OCI-LY1 (cell line): ENCODE measurements around the gene MICAL1.

Experiments used
- H2AFZ ChIP-seq: fragments of 200-600 bp; sonication (generic), shearing (Covaris generic); 2 replicates; pipeline ENCODE4 v1.6.0; 2014; ENCODE audit warnings: antibody characterized with exemption, mild to moderate bottlenecking, low read length
- H3F3A ChIP-seq: fragments of 200-600 bp; sonication (generic), shearing (Covaris generic); 2 replicates; pipeline ENCODE4 v1.6.0; 2014; ENCODE audit warnings: mild to moderate bottlenecking, antibody characterized with exemption, low read length, moderate library complexity; ENCODE audit not compliant: insufficient read depth
- H3K27ac ChIP-seq: fragments of 200-600 bp; sonication (generic); 2 replicates; pipeline ENCODE4 v1.5.1; 2014; ENCODE audit warnings: low read length, mixed run types, mild to moderate bottlenecking, low read depth; ENCODE audit not compliant: poor library complexity, severe bottlenecking
- H3K27me3 ChIP-seq: fragments of 200-600 bp; sonication (generic); 2 replicates; pipeline ENCODE4 v1.6.0; 2014; ENCODE audit warnings: antibody characterized with exemption, mild to moderate bottlenecking, low read length, moderate library complexity; ENCODE audit not compliant: insufficient read depth
- H3K36me3 ChIP-seq: fragments of 200-600 bp; sonication (generic); 2 replicates; pipeline ENCODE4 v1.6.1; 2014; ENCODE audit warnings: mild to moderate bottlenecking, antibody characterized with exemption, low read length, moderate library complexity, mixed read lengths; ENCODE audit not compliant: insufficient read depth
- H3K4me1 ChIP-seq: fragments of 200-600 bp; sonication (generic); 2 replicates; pipeline ENCODE4 v1.5.1; 2014; ENCODE audit warnings: mild to moderate bottlenecking, low read length, moderate library complexity; ENCODE audit not compliant: insufficient read depth, severe bottlenecking
- H3K4me2 ChIP-seq: fragments of 200-600 bp; sonication (generic), shearing (Covaris generic); 2 replicates; pipeline ENCODE4 v1.6.1; 2014; ENCODE audit warnings: low read length
- H3K4me3 ChIP-seq: fragments of 200-600 bp; sonication (generic); 2 replicates; pipeline ENCODE4 v1.5.1; 2014; ENCODE audit warnings: low read length, low read depth, mild to moderate bottlenecking, mixed read lengths; ENCODE audit not compliant: poor library complexity, severe bottlenecking
- H3K79me2 ChIP-seq: fragments of 200-600 bp; shearing (Covaris generic); 2 replicates; pipeline ENCODE4 v1.6.1; 2016; ENCODE audit warnings: mixed run types, low read length, mixed read lengths; ENCODE audit not compliant: insufficient read depth
- H3K9ac ChIP-seq: fragments of 200-600 bp; sonication (generic), shearing (Covaris generic); 2 replicates; pipeline ENCODE4 v1.6.1; 2014; ENCODE audit warnings: mild to moderate bottlenecking, low read length, mixed read lengths
- H3K9me2 ChIP-seq: fragments of 200-600 bp; sonication (generic), shearing (Covaris generic); 2 replicates; pipeline ENCODE4 v1.6.1; 2014; ENCODE audit warnings: low read depth, mild to moderate bottlenecking, low read length, mixed read lengths
- H3K9me3 ChIP-seq: fragments of 200-600 bp; shearing (Covaris generic); 2 replicates; pipeline ENCODE4 v1.6.1; 2014; ENCODE audit warnings: low read length, mixed read lengths
- H4K20me1 ChIP-seq: fragments of 200-600 bp; sonication (generic), shearing (Covaris generic); 2 replicates; pipeline ENCODE4 v1.6.0; 2016; ENCODE audit warnings: mild to moderate bottlenecking, low read length; ENCODE audit not compliant: insufficient read depth
- CTCF ChIP-seq: fragments of 200-600 bp; sonication (generic), shearing (Covaris generic); IDR thresholded peaks from 2 replicates; pipeline ENCODE4 v1.5.1; 2017; ENCODE audit warnings: mild to moderate bottlenecking, antibody characterized with exemption, low read length, moderate library complexity, mixed read lengths
- EZH2 ChIP-seq: fragments of 200-600 bp; sonication (generic), shearing (Covaris generic); IDR thresholded peaks from 2 replicates; pipeline ENCODE4 v1.8.0; 2017; ENCODE audit warnings: borderline replicate concordance, mixed run types, mild to moderate bottlenecking, antibody characterized with exemption, low read length, moderate library complexity, mixed read lengths

Gene MICAL1

GRCh38 chr6:109434456-109434855 lies 21.1 kb downstream of the MICAL1 start:
- no peaks in the 10 kb centered on the region for H3K27me3 ChIP-seq
- H3K4me1 ChIP-seq, result no peaks in the 10 kb centered on the region
- no peak overlapping the region for H3K9ac ChIP-seq
- no peaks in the 10 kb centered on the region for H3K36me3 ChIP-seq
- TF ChIP-seq CTCF (no peak), EZH2 (no peak)
- H3K4me3 ChIP-seq, result no peak overlapping the region
- H3K4me2 ChIP-seq, result no peak overlapping the region
- no peak overlapping the region for H3K27ac ChIP-seq
- H2AFZ ChIP-seq, result no peak overlapping the region
- H3F3A ChIP-seq, result no peaks in the 10 kb centered on the region
- H3K9me2 ChIP-seq, result no peaks in the 10 kb centered on the region
- no peaks in the 10 kb centered on the region for H3K9me3 ChIP-seq
- no peaks in the 10 kb centered on the region for H3K79me2 ChIP-seq
- no peaks in the 10 kb centered on the region for H4K20me1 ChIP-seq

DNA sequence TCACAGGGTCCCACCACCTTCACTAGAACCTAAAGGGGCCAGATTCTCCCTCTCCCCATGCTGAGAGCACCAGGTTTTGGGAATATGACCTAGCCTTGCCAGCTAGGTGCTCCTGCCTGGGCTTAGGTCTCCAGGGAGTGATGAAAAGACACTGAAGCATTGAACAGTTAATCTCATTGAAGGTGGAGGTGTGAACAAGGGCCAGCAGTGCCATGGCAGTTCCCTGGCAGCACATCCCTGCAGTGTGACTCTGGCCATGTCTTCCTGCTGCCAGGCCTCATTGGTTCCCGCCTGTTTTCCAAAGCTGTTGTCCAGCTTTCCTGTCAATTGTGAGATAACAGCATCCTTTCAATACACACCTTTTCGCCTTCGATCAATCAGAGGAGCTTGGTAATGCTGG lies 26.1 kb downstream of the MICAL1 start:
- H4K20me1 ChIP-seq, result no peaks in the 10 kb centered on the region
- no peak overlapping the region for H2AFZ ChIP-seq
- H3K9me3 ChIP-seq, result no peaks in the 10 kb centered on the region
- no peaks in the 10 kb centered on the region for H3K27me3 ChIP-seq
- no peaks in the 10 kb centered on the region for H3K9me2 ChIP-seq
- no peak overlapping the region for H3K27ac ChIP-seq
- no peaks in the 10 kb centered on the region for H3K36me3 ChIP-seq
- no peak for TF ChIP-seq EZH2
- no peaks in the 10 kb centered on the region for H3F3A ChIP-seq
- H3K9ac ChIP-seq, result no peak overlapping the region
- H3K4me3 ChIP-seq, result no peak overlapping the region
- H3K79me2 ChIP-seq, result no peaks in the 10 kb centered on the region
- no peaks in the 10 kb centered on the region for H3K4me1 ChIP-seq
- no peak overlapping the region for H3K4me2 ChIP-seq

DNA sequence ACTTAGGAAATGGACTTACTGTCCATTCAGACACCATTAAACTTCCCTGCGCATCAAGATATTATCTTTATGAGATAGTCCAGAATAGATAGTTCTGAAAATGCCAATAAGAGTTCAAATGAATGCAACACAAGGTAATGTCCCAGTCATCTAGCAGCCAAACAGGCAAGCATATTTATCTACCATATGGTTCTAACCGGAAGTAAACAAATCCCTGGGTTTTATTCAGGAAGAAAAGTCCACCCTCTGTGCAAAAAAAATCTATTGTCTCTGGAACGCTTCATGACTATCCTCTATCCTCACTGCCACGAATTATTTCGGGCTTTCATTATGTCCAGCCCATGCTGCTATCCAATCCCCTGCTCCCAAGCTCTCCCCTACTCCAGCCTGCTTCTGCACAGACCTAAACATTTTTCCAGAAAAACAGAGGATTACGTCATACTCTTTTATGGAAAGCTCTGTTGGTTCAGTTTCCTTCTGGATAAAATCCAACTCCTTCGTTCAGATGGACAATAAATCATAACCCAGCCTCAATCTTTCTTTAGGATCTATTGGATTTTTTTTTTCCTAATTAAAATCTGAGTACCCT lies 26.6 kb downstream of the MICAL1 start:
- Histone ChIP-seq H3K27ac (no peak overlapping the region), H3K36me3 (no peaks in the 10 kb centered on the region), H3K9ac (no peak overlapping the region), H3K79me2 (no peaks in the 10 kb centered on the region), H3K9me2 (no peaks in the 10 kb centered on the region), H4K20me1 (no peaks in the 10 kb centered on the region), H3K4me3 (no peak overlapping the region), H2AFZ (no peak overlapping the region), H3K4me1 (no peaks in the 10 kb centered on the region), H3F3A (no peaks in the 10 kb centered on the region), H3K4me2 (no peak overlapping the region), H3K27me3 (no peaks in the 10 kb centered on the region), H3K9me3 (no peaks in the 10 kb centered on the region)
- TF ChIP-seq CTCF, result no peak

DNA sequence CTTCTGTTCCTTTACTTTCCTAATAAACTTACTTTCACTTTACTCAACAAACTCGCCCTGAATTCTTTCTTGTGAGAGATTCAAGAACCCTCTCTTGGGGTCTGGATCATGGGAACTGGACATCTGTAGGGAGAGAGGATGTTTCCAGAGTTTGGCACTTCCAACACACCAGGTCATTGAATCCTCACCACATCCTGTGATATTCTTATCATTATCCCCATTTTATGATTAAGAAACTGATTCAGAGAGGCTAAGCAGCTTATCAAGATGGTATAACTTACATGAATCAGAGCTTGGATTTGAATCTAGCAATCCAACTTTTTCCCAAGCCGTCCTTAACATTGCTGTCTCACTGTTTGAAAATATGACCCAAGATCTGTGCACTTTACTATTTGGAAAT lies 30.6 kb downstream of the MICAL1 start:
- Histone ChIP-seq H2AFZ (no peak overlapping the region), H3K9ac (no peak overlapping the region), H3K27me3 (no peaks in the 10 kb centered on the region), H3K79me2 (no peaks in the 10 kb centered on the region), H3K36me3 (no peaks in the 10 kb centered on the region), H3K9me2 (no peaks in the 10 kb centered on the region), H3K4me3 (no peak overlapping the region), H3F3A (no peaks in the 10 kb centered on the region), H4K20me1 (no peaks in the 10 kb centered on the region), H3K27ac (no peak overlapping the region), H3K9me3 (no peaks in the 10 kb centered on the region), H3K4me2 (no peak overlapping the region), H3K4me1 (no peaks in the 10 kb centered on the region)
- TF ChIP-seq CTCF (no peak), EZH2 (no peak)
